CMK (cell line): ENCODE data around the gene HEYL.

Source experiments
- DNase-seq: peaks from one replicate; pipeline ENCODE4 v3.0.0-alpha.2; 2010; ENCODE audit warnings: low read depth

Gene HEYL

GRCh38 chr1:39637361-39637760, 2.1 kb downstream of the HEYL start:
- DNase-seq: no peak

DNA sequence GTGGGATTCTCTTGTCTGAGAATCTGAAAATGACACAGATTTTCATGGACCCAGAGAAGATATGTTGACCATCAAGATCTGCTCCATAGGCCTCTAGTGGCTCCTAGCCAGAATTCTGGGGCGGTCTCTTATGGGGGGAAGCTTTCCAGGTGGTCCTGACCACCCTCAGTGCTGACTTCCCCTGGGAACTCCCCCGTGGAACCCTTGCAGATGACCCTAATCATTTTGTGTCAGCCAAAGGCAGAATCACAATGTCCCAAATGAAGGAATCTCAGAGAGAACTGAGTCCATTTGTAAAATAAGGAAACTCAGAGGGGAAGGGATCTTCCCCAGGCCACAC, 3.6 kb downstream of the HEYL start:
- DNase-seq: no peak

GRCh38 chr1:39635205-39635870, 4.1 kb downstream of the HEYL start:
- no peak for DNase-seq

DNA sequence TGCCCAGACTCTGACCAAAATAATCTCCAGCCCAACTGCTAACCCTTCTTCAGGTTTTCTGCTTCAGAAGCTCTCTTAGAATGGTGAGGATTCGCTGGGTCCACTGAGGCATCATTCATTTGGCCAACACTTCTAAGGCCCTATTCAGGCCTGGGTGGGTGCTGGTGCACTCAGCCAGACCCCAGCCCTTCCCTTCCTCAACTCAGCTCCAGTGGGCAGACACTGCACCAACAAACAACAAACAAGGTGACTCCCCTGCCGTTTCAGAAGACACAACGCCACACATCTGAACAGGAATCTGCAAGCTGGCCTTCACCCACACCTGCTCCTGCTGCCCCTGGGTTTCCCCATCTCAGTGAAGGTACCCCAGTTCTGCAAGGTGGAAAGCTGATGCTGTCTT, 6.0 kb downstream of the HEYL start:
- DNase-seq: no peak

DNA sequence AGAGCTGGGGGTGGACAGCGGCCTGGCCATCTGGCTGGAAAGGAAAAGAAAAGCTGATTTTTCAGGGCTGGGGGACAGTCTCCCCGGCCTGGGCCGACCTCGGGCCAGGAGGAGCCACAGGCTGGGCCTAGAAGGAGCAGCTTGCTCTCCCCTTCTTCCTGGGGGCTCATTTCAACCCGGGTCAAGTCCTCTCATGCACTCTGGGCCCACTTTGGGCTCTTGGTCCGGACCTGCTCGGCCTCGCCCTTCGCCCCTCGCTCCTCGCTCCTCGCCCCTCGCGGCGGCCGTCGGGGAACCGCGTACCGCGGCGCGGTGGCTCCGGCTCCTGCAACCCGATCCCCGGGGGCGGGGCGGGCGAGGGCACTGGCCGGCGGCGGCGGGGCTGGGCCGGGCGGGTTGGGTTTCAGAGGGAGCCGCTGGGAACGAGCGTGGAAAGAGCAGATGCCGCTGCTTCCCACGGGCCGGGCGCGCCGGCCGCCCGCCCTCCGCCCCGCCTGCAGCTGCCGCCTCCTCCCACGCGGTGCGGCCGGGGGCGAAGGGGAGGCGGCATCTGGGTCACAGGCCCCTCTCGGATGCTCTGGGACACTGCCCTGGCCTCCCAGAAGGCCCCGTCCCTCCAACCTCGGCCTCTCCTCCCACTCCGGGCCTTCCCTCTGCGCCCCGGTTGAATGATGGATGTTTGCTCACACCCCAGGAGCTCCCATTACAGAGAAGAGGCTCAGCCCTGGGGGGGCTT, 6.6 kb downstream of the HEYL start:
- no peak for DNase-seq

DNA sequence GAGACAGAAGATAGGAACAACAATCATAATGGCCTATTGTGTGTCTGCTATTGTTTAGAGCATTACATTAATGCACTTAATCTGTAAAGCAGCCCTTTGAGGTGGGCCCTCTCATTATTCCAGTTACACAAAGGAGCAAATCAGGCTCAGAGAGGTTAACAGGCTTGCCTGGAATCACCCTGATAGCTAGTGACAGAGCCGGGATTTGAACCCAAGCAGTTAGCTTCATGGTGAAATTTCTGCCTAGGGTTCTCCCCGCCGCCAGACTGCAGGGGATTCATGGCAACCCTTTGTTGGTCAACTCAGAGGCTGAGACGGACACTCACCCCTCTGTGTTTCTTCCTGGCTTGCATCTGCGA, 7.1 kb downstream of the HEYL start:
- no peak for DNase-seq

GRCh38 chr1:39631361-39632322, 7.8 kb downstream of the HEYL start:
- no peak for DNase-seq

DNA sequence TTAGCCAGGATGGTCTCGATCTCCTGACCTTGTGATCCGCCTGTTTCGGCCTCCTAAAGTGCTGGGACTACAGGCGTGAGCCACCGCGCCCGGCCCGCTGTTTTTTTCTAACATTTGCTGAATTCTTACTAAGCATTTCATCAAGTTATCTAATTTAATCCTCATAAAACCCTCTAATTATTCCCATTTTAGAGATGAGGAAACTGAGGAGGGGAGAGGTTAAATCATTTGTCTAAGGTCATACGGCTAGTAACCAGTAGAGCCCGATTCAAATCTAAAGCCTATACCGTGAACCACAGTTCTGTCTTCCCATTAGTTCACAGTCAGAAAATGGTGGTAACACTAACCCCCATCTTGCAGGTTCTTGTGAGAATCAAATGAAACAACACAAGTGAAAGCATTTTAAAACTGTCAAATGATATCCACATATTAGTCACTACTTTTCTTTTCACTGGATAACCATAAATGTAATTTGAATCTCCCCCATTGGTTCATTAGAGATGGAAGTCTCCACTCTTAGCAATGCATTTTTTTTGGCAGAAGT, 10.6 kb downstream of the HEYL start:
- DNase-seq: no peak

DNA sequence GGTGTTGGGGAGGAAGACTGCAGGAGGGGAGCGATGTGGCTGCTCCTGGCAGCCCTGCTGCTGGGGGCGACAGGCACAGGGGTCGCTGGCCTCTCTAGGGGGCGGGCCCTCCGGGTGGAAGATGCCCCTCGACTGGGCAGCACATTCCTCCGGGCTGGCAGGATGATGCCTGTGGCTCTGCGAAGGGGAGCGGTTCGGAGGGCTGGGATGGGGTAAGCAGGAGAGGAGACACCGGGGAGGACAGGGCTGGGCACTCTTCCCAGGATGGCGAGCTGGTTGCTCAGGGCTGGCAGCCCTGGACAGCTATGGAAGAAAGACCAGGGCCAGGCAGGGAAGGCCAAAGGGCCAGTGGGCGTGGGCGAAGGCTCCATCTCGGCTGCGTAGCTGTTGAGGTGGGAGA, 12.8 kb downstream of the HEYL start:
- no peak for DNase-seq

- no peak for DNase-seq
Observed at GRCh38 chr1:39625462-39626273, 13.8 kb downstream of the HEYL start.

- no peak for DNase-seq
Observed at GRCh38 chr1:39625009-39625408, 14.4 kb downstream of the HEYL start.

GRCh38 chr1:39623053-39623452, 16.4 kb downstream of the HEYL start:
- DNase-seq: no peak

GRCh38 chr1:39622427-39622826, 17.0 kb downstream of the HEYL start:
- DNase-seq: no peak

DNA sequence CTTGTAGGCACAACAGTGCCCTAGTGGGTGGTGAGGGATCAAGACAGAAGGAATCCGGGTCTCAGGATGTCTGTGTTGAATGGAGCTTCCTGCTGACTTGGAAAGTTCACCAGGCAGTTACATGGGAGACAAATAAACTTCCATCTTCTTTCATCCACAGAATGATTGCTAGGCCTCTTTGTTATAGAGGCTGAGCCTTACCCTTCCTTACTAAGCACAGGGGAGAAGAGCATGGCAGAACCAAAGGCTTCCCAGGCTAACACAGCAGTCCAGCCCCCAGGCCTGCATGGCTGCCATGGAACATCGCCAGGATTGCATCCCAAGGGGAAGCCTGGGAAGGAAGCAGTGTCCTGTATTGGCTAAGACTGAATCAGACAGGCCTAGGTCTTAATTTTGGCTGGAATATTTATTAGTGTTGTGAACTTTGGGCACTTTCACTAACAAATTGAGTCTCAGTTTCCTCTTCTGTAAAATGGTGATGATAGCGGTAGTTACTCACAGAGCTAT, 18.7 kb downstream of the HEYL start:
- no peak for DNase-seq

GRCh38 chr1:39617488-39618049, 21.9 kb downstream of the HEYL start:
- DNase-seq: no peak

DNA sequence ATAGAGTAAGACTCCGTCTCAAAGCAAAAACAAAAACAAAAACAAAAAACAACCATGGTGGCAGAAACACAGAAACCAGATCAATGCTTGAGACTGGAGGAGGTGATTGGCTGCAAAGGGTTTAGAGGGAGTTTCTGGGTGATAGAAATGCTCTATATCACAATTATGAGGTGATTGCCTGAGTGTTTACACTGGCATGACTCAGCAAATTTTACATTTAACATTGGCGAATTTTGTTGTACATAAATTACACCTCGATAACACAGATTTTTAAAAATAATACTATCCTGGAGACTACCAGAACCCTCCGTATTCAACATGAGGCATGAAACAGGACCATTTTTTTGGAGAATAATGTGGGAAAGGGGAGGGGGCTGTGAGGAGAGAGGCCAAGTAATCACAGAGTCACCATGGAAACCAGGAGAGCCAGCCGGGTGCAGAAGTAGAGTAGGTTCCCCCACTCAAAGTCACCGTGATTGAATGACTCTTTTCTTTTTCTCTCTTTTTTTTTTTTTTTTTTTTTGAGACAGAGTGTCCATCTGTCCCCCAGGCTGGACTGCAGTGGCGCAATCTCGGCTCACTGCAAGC, 24.3 kb downstream of the HEYL start:
- DNase-seq: no peak

DNA sequence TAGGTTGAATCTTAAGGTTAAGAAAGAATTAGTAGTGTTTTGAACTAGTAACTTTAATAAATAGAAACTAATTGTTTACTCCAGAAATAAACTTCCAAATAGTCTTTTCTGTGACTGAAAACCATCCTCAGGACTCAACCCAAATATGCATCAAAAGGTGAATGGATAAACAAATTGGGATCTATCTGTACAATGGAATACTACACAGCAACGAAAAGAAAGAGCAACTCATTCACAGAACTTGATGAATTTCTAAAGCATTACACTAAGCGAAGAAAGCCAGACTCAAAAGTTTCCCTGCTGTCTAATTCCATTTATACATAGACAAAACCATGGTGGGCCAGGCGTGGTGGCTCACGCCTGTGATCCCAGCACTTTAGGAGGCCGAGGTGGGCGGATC, 25.0 kb downstream of the HEYL start:
- DNase-seq: no peak

- no peak for DNase-seq
Observed at GRCh38 chr1:39613250-39613649, 26.2 kb downstream of the HEYL start.

GRCh38 chr1:39609618-39610331, 29.7 kb downstream of the HEYL start:
- peak; percentile 33 for DNase-seq

GRCh38 chr1:39608921-39609320, 30.5 kb downstream of the HEYL start:
- DNase-seq: no peak
